H9 (cell line): Measurements from ENCODE around the gene SSTR4. TPM values are rescaled to one million over a fixed set of nuclear protein-coding genes. Genes with fewer than 3 reads are reported as not detected.

Experiments
- DNase-seq: peaks from one replicate; pipeline ENCODE4 v3.0.0-alpha.2; 2017
- H2AFZ ChIP-seq: one replicate; pipeline ENCODE4 v1.6.1; 2013; ENCODE audit warnings: mild to moderate bottlenecking, low read length, control low read depth, moderate library complexity
- H2AK5ac ChIP-seq: 2 replicates; pipeline ENCODE4 v1.6.1; 2013; ENCODE audit warnings: low read length, control low read depth, mixed read lengths; ENCODE audit not compliant: insufficient read length
- H2BK120ac ChIP-seq: one replicate; pipeline ENCODE4 v1.6.1; 2013; ENCODE audit warnings: low read depth, mild to moderate bottlenecking, low read length, control low read depth, inconsistent platforms; ENCODE audit not compliant: poor library complexity, severe bottlenecking
- H2BK12ac ChIP-seq: 2 replicates; pipeline ENCODE4 v1.6.1; 2013; ENCODE audit warnings: low read length, control low read depth, mixed read lengths, low read depth; ENCODE audit not compliant: insufficient read length
- H2BK15ac ChIP-seq: 2 replicates; pipeline ENCODE4 v1.6.1; 2013; ENCODE audit warnings: low read depth, low read length, control low read depth
- H2BK20ac ChIP-seq: one replicate; pipeline ENCODE4 v1.6.1; 2013; ENCODE audit warnings: low read depth, mild to moderate bottlenecking, low read length, control low read depth, inconsistent platforms; ENCODE audit not compliant: poor library complexity, severe bottlenecking
- H2BK5ac ChIP-seq: 2 replicates; pipeline ENCODE4 v1.6.1; 2013; ENCODE audit warnings: low read length, control low read depth, mixed read lengths; ENCODE audit not compliant: insufficient read length
- H3K14ac ChIP-seq: 2 replicates; pipeline ENCODE4 v1.6.1; 2013; ENCODE audit warnings: low read length, control low read depth; ENCODE audit not compliant: insufficient read depth
- H3K18ac ChIP-seq: 2 replicates; pipeline ENCODE4 v1.6.1; 2013; ENCODE audit warnings: low read depth, mild to moderate bottlenecking, mixed read lengths, low read length, control low read depth; ENCODE audit not compliant: insufficient read length
- H3K23ac ChIP-seq: 2 replicates; pipeline ENCODE4 v1.6.1; 2013; ENCODE audit warnings: low read length, control low read depth, mixed read lengths, low read depth; ENCODE audit not compliant: insufficient read length
- H3K23me2 ChIP-seq: 2 replicates; pipeline ENCODE4 v1.6.1; 2013; ENCODE audit warnings: low read depth, mild to moderate bottlenecking, mixed read lengths, low read length, control low read depth; ENCODE audit not compliant: insufficient read length, poor library complexity, severe bottlenecking
- H3K27ac ChIP-seq: 2 replicates; pipeline ENCODE4 v1.5.1; 2013; ENCODE audit warnings: low read length, control low read depth, mixed read lengths, low read depth; ENCODE audit not compliant: insufficient read length
- H3K27me3 ChIP-seq: 2 replicates; pipeline ENCODE4 v1.6.1; 2013; ENCODE audit warnings: low read length, control low read depth, inconsistent platforms; ENCODE audit not compliant: insufficient read depth
- H3K4ac ChIP-seq: 2 replicates; pipeline ENCODE4 v1.6.1; 2013; ENCODE audit warnings: low read depth, mild to moderate bottlenecking, control low read depth, inconsistent platforms, low read length, moderate library complexity
- H3K4me1 ChIP-seq: 2 replicates; pipeline ENCODE4 v1.6.1; 2013; ENCODE audit warnings: low read length, control low read depth, inconsistent platforms; ENCODE audit not compliant: insufficient read depth
- H3K4me2 ChIP-seq: 2 replicates; pipeline ENCODE4 v1.6.1; 2013; ENCODE audit warnings: low read length, control low read depth, mixed read lengths; ENCODE audit not compliant: insufficient read length, insufficient read depth
- H3K56ac ChIP-seq: 2 replicates; pipeline ENCODE4 v1.6.1; 2013; ENCODE audit warnings: low read depth, mild to moderate bottlenecking, mixed read lengths, low read length, control low read depth; ENCODE audit not compliant: insufficient read length
- H3K79me1 ChIP-seq: 2 replicates; pipeline ENCODE4 v1.6.1; 2013; ENCODE audit warnings: low read depth, mild to moderate bottlenecking, moderate library complexity, low read length, control low read depth, inconsistent platforms; ENCODE audit not compliant: insufficient read depth, poor library complexity, severe bottlenecking
- H3K79me2 ChIP-seq: 2 replicates; pipeline ENCODE4 v1.6.1; 2013; ENCODE audit warnings: low read length, control low read depth, inconsistent platforms; ENCODE audit not compliant: insufficient read depth
- H3K9ac ChIP-seq: 2 replicates; pipeline ENCODE4 v1.6.1; 2013; ENCODE audit warnings: low read length, control low read depth, mixed read lengths; ENCODE audit not compliant: insufficient read length; ENCODE audit errors: extremely low read depth
- H3K9me3 ChIP-seq: one replicate; pipeline ENCODE4 v1.6.1; 2013; ENCODE audit warnings: low read depth, low read length, inconsistent platforms; ENCODE audit not compliant: control insufficient read depth
- H3T11ph ChIP-seq: one replicate; pipeline ENCODE4 v1.6.1; 2013; ENCODE audit warnings: mild to moderate bottlenecking, low read length, control low read depth, inconsistent platforms
- H4K20me1 ChIP-seq: one replicate; pipeline ENCODE4 v1.6.1; 2013; ENCODE audit not compliant: control insufficient read depth, insufficient read length, insufficient read depth
- H4K5ac ChIP-seq: 2 replicates; pipeline ENCODE4 v1.6.1; 2013; ENCODE audit warnings: low read depth, mild to moderate bottlenecking, mixed read lengths, low read length, control low read depth; ENCODE audit not compliant: insufficient read length
- H4K8ac ChIP-seq: replicated peaks from 2 replicates; pipeline ENCODE4 v1.6.1; 2013; ENCODE audit warnings: low read length, control low read depth, mixed read lengths, low read depth; ENCODE audit not compliant: insufficient read length
- H4K91ac ChIP-seq: 2 replicates; pipeline ENCODE4 v1.6.1; 2013; ENCODE audit warnings: low read depth, mild to moderate bottlenecking, moderate library complexity, mixed read lengths, low read length, control low read depth; ENCODE audit not compliant: insufficient read length
- H3K27ac Mint-ChIP-seq, 3 experiments: 2 replicates in 2 of 3; 3 replicates in 1 of 3; pipeline ENCODE4 v1.8.0; 2020 to 2021; ENCODE audit warnings: mixed read lengths in 3 of 3, mild to moderate bottlenecking in 1 of 3, moderate library complexity in 1 of 3
- H3K27me3 Mint-ChIP-seq: 2 replicates; pipeline ENCODE4 v1.8.0; 2021; ENCODE audit warnings: low read depth, mild to moderate bottlenecking, moderate library complexity, mixed read lengths
- H3K36me3 Mint-ChIP-seq, 3 experiments: 2 replicates in 2 of 3; 3 replicates in 1 of 3; pipeline ENCODE4 v1.8.0; 2020 to 2021; ENCODE audit warnings: low read depth in 3 of 3, mixed read lengths in 3 of 3; ENCODE audit not compliant: insufficient read depth in 1 of 3
- H3K4me1 Mint-ChIP-seq, 2 experiments: 2 replicates each; pipeline ENCODE4 v1.8.0; 2020; ENCODE audit warnings: mixed read lengths in 2 of 2
- H3K4me3 Mint-ChIP-seq, 2 experiments: 2 replicates in 1 of 2; 3 replicates in 1 of 2; pipeline ENCODE4 v1.8.0; 2020 to 2021; ENCODE audit warnings: mild to moderate bottlenecking in 2 of 2, mixed read lengths in 2 of 2, moderate library complexity in 1 of 2
- H3K9me3 Mint-ChIP-seq, 2 experiments: 2 replicates in 1 of 2; 3 replicates in 1 of 2; pipeline ENCODE4 v1.8.0; 2020; ENCODE audit warnings: mild to moderate bottlenecking in 2 of 2, mixed read lengths in 2 of 2, moderate library complexity in 1 of 2
- WGBS: extraction: QIAGEN DNeasy Blood & Tissue Kit; methylation state at CpG from one replicate; pipeline ENCODE4 v1.1.7; 2013; ENCODE audit warnings: missing lambda C conversion rate, low lambda C conversion rate, mixed read lengths; ENCODE audit not compliant: insufficient read length; ENCODE audit errors: extremely low coverage; 5-methylcytosine and 5-hydroxymethylcytosine counted together
- total RNA-seq: library from RNA; stranded (reverse); gene quantifications from 2 replicates; pipeline ENCODE4 v1.2.1, GENCODE V29; 2021
- TF ChIP-seq, protein P1 (sequence below): fragments of 200-600 bp; sonication (generic); conservative IDR thresholded peaks from 3 replicates; pipeline ENCODE4 v1.8.0; 2021; ENCODE audit warnings: antibody characterized with exemption, mild to moderate bottlenecking

The SSTR4 gene
- total RNA-seq, 1 experiment from 2014 or later, result not detected

GRCh38 chr20:23071398-23071797, 36.3 kb downstream of the SSTR4 start:
- H2BK12ac ChIP-seq, result no peak overlapping the region
- H3K23ac ChIP-seq, result no peak overlapping the region
- H4K20me1 ChIP-seq, result no peaks in the 10 kb centered on the region
- no peak overlapping the region for H3K27ac ChIP-seq
- no peaks in the 10 kb centered on the region for H3K27me3 ChIP-seq
- H2BK120ac ChIP-seq, result no peak overlapping the region
- H3K79me2 ChIP-seq, result no peaks in the 10 kb centered on the region
- H2AFZ ChIP-seq, result no peak overlapping the region
- Mint-ChIP-seq H3K4me3 (no peak overlapping the region), H3K4me1 (no peaks in the 10 kb centered on the region), H3K27me3 (no peaks in the 10 kb centered on the region), H3K36me3 (no peaks in the 10 kb centered on the region), H3K27ac (no peak overlapping the region), H3K9me3 (no peaks in the 10 kb centered on the region)
- no peaks in the 10 kb centered on the region for H3K23me2 ChIP-seq
- WGBS, result no CpG with 5 or more reads among the region's 3 CpGs
- H3T11ph ChIP-seq, result no peak overlapping the region
- no peak overlapping the region for H4K91ac ChIP-seq
- no peak overlapping the region for H3K4me2 ChIP-seq
- no peak overlapping the region for H3K56ac ChIP-seq
- no peak overlapping the region for H2BK15ac ChIP-seq
- H4K8ac ChIP-seq, result no peak overlapping the region
- no peak overlapping the region for H2BK20ac ChIP-seq
- H4K5ac ChIP-seq, result no peak overlapping the region
- H3K9ac ChIP-seq, result no peak overlapping the region
- no peak overlapping the region for H3K14ac ChIP-seq
- H2BK5ac ChIP-seq, result no peak overlapping the region
- no peak overlapping the region for H3K18ac ChIP-seq
- TF ChIP-seq, protein P1, sequence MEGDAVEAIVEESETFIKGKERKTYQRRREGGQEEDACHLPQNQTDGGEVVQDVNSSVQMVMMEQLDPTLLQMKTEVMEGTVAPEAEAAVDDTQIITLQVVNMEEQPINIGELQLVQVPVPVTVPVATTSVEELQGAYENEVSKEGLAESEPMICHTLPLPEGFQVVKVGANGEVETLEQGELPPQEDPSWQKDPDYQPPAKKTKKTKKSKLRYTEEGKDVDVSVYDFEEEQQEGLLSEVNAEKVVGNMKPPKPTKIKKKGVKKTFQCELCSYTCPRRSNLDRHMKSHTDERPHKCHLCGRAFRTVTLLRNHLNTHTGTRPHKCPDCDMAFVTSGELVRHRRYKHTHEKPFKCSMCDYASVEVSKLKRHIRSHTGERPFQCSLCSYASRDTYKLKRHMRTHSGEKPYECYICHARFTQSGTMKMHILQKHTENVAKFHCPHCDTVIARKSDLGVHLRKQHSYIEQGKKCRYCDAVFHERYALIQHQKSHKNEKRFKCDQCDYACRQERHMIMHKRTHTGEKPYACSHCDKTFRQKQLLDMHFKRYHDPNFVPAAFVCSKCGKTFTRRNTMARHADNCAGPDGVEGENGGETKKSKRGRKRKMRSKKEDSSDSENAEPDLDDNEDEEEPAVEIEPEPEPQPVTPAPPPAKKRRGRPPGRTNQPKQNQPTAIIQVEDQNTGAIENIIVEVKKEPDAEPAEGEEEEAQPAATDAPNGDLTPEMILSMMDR, result no peak
- H3K9me3 ChIP-seq, result no peaks in the 10 kb centered on the region
- no peaks in the 10 kb centered on the region for H3K4me1 ChIP-seq
- no peak overlapping the region for H2AK5ac ChIP-seq
- no peaks in the 10 kb centered on the region for H3K79me1 ChIP-seq
- no peak overlapping the region for H3K4ac ChIP-seq
- DNase-seq, result no peak
